Testis (tissue), 3 donors: ENCODE data around the gene TGFA. TPM values are rescaled to one million over a fixed set of nuclear protein-coding genes. Genes with fewer than 3 reads are reported as not detected.

ENCODE experiments used
- DNase-seq: peaks from one replicate; pipeline ENCODE4 v3.0.0-alpha.2; 2019
- H3K27ac ChIP-seq, 2 donors: fragments of 200-600 bp; sonication (generic); one replicate each; pipeline ENCODE4 v1.5.1; 2019
- H3K27me3 ChIP-seq: fragments of 200-600 bp; sonication (generic); one replicate; pipeline ENCODE4 v1.5.1; 2019
- H3K36me3 ChIP-seq: fragments of 200-600 bp; sonication (generic); one replicate; pipeline ENCODE4 v1.5.1; 2017; ENCODE audit warnings: low read depth; ENCODE audit errors: missing control alignments
- H3K4me1 ChIP-seq: fragments of 200-600 bp; sonication (generic); one replicate; pipeline ENCODE4 v1.5.1; 2019
- H3K4me3 ChIP-seq, 2 donors: fragments of 200-600 bp; sonication (generic); one replicate each; pipeline ENCODE4 v1.5.1; 2017 to 2019
- H3K9me3 ChIP-seq: fragments of 200-600 bp; sonication (generic); one replicate; pipeline ENCODE4 v1.5.1; 2017
- POLR2A ChIP-seq: fragments of 450-650 bp; IDR thresholded peaks from one replicate; pipeline ENCODE4 v1.6.1; 2017; ENCODE audit warnings: antibody characterized with exemption, mild to moderate bottlenecking, moderate library complexity
- WGBS, 2 donors: methylation state at CpG; one replicate each; pipeline ENCODE4 v1.1.5; 2018; 5-methylcytosine and 5-hydroxymethylcytosine counted together
- intact Hi-C: fragments of 100-400 bp; cut with DNase I; formaldehyde crosslinking; loops from one replicate; pipeline ENCODE4 v1.15.1; 2023; ENCODE audit warnings: low total_unique reads
- polyA plus RNA-seq: library from polyadenylated mRNA; stranded (reverse); fragments of 350-450 nt; fragmentation: Illumina TruSeq; extraction: RNeasy Lipid Tissue Mini Kit (QIAGEN cat#74804); gene quantifications from one replicate; pipeline ENCODE4 v1.2.3, GENCODE V29; 2014; ENCODE audit warnings: low read depth, low replicate concordance; ENCODE audit not compliant: insufficient read depth
- total RNA-seq, 2 donors: library from RNA; depleted of rRNA; stranded (reverse); fragments of >200 nt; gene quantifications; one replicate each; pipeline ENCODE4 v1.2.3, GENCODE V29; 2016
- TF ChIP-seq, protein P1 (sequence below), 3 experiments: fragments of 450-650 bp in 2 of 3; fragments of 200-600 bp in 1 of 3; sonication (generic) in 1 of 3; IDR thresholded peaks; one replicate each; pipeline ENCODE4 v1.5.1; 2016 to 2019; ENCODE audit warnings: antibody characterized with exemption in 3 of 3, mild to moderate bottlenecking in 2 of 3, moderate library complexity in 1 of 3

Gene TGFA
- total and polyA plus RNA-seq, 3 donors from 2014 or later: 0.62 to 5.1 (median 1.3) TPM

DNA sequence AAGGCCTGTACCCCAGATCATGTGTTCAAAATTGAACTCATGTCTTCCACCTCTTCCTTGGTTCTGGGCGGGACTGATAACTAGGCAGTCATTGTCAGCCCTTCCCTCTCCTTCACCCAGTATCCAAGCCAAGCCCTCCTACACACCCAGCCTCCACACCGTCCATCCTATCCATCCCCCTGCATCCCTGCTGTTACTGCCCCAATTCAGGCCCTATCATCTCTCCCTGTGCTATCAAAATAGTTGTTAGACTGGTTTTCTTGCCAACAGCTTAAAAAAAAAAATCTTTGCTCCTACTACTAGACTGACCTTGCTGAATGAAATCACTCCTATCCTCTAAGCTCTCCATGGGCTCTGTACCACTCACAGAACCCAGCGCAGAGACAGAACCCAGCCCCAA lies 32.8 kb downstream of the TGFA start:
- no peak for DNase-seq
- 58 to 59% methylated on average over 3 of the region's 3 CpGs for WGBS, 2 donors

DNA sequence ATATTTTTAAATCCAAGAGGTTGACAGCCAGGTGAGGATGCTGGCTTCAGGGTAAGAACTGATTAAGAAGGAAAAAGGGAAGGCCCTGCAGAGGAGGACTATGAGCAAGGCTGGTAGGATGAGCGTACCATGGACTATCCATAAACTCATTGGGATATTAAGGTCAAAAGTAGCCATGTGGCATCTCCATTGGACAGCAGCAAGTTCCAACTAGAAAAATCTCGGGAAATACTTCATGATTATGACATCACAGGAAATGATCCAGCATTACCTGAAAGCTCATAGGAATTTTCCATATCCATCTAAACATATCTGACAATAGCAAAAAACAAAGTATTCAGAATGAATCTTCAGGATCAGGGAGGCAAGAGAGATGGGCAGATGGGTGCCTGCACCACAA lies 34.2 kb downstream of the TGFA start:
- H3K36me3 ChIP-seq: no peaks in the 10 kb centered on the region
- intact Hi-C loops: no loop called here
- no peaks in the 10 kb centered on the region for H3K27me3 ChIP-seq
- no peak for TF ChIP-seq POLR2A
- TF ChIP-seq, protein P1, sequence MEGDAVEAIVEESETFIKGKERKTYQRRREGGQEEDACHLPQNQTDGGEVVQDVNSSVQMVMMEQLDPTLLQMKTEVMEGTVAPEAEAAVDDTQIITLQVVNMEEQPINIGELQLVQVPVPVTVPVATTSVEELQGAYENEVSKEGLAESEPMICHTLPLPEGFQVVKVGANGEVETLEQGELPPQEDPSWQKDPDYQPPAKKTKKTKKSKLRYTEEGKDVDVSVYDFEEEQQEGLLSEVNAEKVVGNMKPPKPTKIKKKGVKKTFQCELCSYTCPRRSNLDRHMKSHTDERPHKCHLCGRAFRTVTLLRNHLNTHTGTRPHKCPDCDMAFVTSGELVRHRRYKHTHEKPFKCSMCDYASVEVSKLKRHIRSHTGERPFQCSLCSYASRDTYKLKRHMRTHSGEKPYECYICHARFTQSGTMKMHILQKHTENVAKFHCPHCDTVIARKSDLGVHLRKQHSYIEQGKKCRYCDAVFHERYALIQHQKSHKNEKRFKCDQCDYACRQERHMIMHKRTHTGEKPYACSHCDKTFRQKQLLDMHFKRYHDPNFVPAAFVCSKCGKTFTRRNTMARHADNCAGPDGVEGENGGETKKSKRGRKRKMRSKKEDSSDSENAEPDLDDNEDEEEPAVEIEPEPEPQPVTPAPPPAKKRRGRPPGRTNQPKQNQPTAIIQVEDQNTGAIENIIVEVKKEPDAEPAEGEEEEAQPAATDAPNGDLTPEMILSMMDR (IDR thresholded peaks at IDR 0.05): no peak
- H3K4me3 ChIP-seq: no peak overlapping the region
- 83 to 90% methylated on average over 2 of the region's 2 CpGs for WGBS, 2 donors
- H3K4me1 ChIP-seq: no peaks in the 10 kb centered on the region
- DNase-seq: no peak
- H3K27ac ChIP-seq: no peak overlapping the region
- no peaks in the 10 kb centered on the region for H3K9me3 ChIP-seq

More for the DNA sequence above, 32.8 kb downstream of the TGFA start:
- TF ChIP-seq, protein P1 (IDR thresholded peaks at IDR 0.05): no peak
- TF ChIP-seq POLR2A: no peak
- Histone ChIP-seq H3K4me1 (no peaks in the 10 kb centered on the region), H3K4me3 (no peak overlapping the region), H3K27ac (no peak overlapping the region), H3K9me3 (no peaks in the 10 kb centered on the region), H3K36me3 (no peaks in the 10 kb centered on the region), H3K27me3 (no peaks in the 10 kb centered on the region)
- intact Hi-C loops: no loop called here

DNA sequence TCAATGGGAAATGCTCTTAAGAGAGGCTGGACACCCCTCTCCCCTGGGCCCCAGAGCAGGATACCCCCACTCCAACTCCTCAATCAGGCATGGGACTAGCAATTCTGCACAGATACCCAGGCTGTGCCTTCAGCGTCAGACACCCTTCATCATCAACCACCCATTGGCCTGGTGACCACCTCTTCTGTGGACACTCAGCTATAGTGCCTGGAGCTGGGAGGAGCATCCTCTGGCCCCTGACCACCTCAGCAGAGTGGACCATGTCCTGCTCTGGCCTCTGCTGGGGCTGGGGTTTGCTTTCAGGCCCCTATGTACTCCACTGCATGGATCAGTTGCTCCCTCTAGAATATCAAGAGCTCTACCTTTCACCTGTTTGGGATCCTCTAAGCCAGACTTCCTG lies 35.1 kb downstream of the TGFA start:
- Histone ChIP-seq H3K4me1 (no peaks in the 10 kb centered on the region), H3K27me3 (no peaks in the 10 kb centered on the region)
- WGBS, 2 donors: 92 to 100% methylated on average over 1 of the region's 1 CpG

DNA sequence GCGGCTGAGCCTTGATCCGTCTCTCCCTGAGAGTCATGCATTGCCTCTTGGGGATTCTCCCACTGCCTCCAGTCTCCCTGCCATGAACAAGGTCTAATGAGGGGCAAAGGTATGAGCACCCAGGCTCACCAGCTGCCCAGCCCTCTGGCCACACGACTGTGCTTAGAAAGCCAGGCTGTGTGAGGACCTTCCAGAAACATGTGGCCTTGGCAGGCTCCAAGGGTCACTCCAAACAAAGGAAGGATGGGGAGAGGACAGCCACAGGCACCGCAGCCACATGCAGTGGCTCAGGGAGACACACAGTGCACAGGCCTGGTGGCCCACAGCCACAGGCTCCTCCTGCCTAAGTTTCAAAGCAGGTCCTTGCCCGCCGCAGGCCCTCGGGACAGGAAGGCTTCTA lies 35.8 kb downstream of the TGFA start:
- Histone ChIP-seq H3K27me3 (no peaks in the 10 kb centered on the region), H3K27ac (no peak overlapping the region), H3K4me3 (no peak overlapping the region), H3K36me3 (no peaks in the 10 kb centered on the region), H3K4me1 (no peaks in the 10 kb centered on the region), H3K9me3 (no peaks in the 10 kb centered on the region)
- intact Hi-C loops: no loop called here
- WGBS, 2 donors: 82 to 87% methylated on average over 7 of the region's 7 CpGs
- TF ChIP-seq POLR2A: no peak
- TF ChIP-seq, protein P1 (IDR thresholded peaks at IDR 0.05): no peak
- no peak for DNase-seq

More for the DNA sequence above, 35.1 kb downstream of the TGFA start:
- no peak for DNase-seq
- H3K4me3 ChIP-seq: no peak overlapping the region
- no peaks in the 10 kb centered on the region for H3K36me3 ChIP-seq
- H3K9me3 ChIP-seq: no peaks in the 10 kb centered on the region
- intact Hi-C loops: no loop called here
- no peak for TF ChIP-seq POLR2A
- TF ChIP-seq, protein P1 (IDR thresholded peaks at IDR 0.05): no peak
- no peak overlapping the region for H3K27ac ChIP-seq

DNA sequence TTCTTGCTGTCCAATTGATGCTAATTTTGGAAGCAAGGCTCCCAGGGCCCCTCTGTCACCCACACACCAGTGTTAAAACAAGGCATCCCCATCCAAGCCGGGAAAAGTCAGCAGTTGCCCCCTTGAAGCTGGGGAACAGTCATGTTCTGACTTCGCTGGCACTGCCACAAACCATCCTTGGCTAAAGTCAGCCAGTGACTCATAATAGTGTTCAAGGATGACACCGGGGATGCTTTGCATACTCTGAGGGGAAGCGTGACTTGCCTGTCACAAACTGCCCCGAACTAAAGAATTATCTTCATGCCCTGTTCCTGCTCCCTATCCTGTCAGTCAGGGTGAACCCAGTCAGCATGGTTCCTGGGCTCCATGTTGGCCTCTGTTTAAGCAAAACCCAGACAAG lies 37.0 kb downstream of the TGFA start:
- intact Hi-C loops: no loop called here
- 79% methylated on average over 5 of the region's 5 CpGs for WGBS, 2 donors
- no peak overlapping the region for H3K27ac ChIP-seq
- no peaks in the 10 kb centered on the region for H3K4me1 ChIP-seq
- H3K4me3 ChIP-seq: no peak overlapping the region
- no peaks in the 10 kb centered on the region for H3K9me3 ChIP-seq
- no peaks in the 10 kb centered on the region for H3K36me3 ChIP-seq
- no peaks in the 10 kb centered on the region for H3K27me3 ChIP-seq
- DNase-seq: no peak
- TF ChIP-seq, protein P1 (IDR thresholded peaks at IDR 0.05): no peak
- TF ChIP-seq POLR2A: no peak
